Lower lobe of right lung (tissue), 2 donors: Measurements from ENCODE around the gene RAB11FIP2. TPM values are rescaled to one million over a fixed set of nuclear protein-coding genes. Genes with fewer than 3 reads are reported as not detected.

Experiments
- ATAC-seq, 2 donors: fragments of 200-7000 bp; cut with Tn5 transposase; one replicate each; pipeline ENCODE4 v1.9.1; 2020 to 2022; ENCODE audit warnings: mild to moderate bottlenecking in 2 of 2, moderate library complexity in 2 of 2
- DNase-seq: peaks from one replicate; pipeline ENCODE4 v3.0.0-alpha.2; 2020
- H3K27ac ChIP-seq: fragments of 200-600 bp; one replicate; pipeline ENCODE4 v1.8.0; 2022
- H3K27me3 ChIP-seq: fragments of 200-600 bp; one replicate; pipeline ENCODE4 v1.8.0; 2022; ENCODE audit warnings: low read depth
- H3K36me3 ChIP-seq: fragments of 200-600 bp; one replicate; pipeline ENCODE4 v1.8.0; 2022; ENCODE audit warnings: mild to moderate bottlenecking
- H3K4me1 ChIP-seq: fragments of 200-600 bp; one replicate; pipeline ENCODE4 v1.8.0; 2022
- H3K4me3 ChIP-seq: fragments of 200-600 bp; one replicate; pipeline ENCODE4 v1.8.0; 2022; ENCODE audit warnings: mild to moderate bottlenecking
- H3K9me3 ChIP-seq: fragments of 200-600 bp; one replicate; pipeline ENCODE4 v1.8.0; 2022
- intact Hi-C: fragments of 100-400 bp; cut with DNase I; formaldehyde crosslinking; loops from one replicate; pipeline ENCODE4 v1.11.0; 2022
- total RNA-seq: library from RNA; stranded (reverse); fragmentation: NEBNext Ultra II Directional; extraction: Animal tissue kit (Norgen Biotek cat#: 25700); gene quantifications from one replicate; pipeline ENCODE4 v1.2.1, GENCODE V29; 2021
- TF ChIP-seq, protein P1 (sequence below): fragments of 200-600 bp; IDR thresholded peaks from one replicate; pipeline ENCODE4 v1.8.0; 2022; ENCODE audit warnings: antibody characterized with exemption, mild to moderate bottlenecking
- donor health status: DM: no; HTN: yes; CAD: no; lungs with severe emphysema.

RAB11FIP2 gene
- total RNA-seq, 1 donor from 2014 or later = 31.0 TPM

- no peaks in the 10 kb centered on the region for H3K36me3 ChIP-seq
- H3K27me3 ChIP-seq = no peaks in the 10 kb centered on the region
- TF ChIP-seq, protein P1, sequence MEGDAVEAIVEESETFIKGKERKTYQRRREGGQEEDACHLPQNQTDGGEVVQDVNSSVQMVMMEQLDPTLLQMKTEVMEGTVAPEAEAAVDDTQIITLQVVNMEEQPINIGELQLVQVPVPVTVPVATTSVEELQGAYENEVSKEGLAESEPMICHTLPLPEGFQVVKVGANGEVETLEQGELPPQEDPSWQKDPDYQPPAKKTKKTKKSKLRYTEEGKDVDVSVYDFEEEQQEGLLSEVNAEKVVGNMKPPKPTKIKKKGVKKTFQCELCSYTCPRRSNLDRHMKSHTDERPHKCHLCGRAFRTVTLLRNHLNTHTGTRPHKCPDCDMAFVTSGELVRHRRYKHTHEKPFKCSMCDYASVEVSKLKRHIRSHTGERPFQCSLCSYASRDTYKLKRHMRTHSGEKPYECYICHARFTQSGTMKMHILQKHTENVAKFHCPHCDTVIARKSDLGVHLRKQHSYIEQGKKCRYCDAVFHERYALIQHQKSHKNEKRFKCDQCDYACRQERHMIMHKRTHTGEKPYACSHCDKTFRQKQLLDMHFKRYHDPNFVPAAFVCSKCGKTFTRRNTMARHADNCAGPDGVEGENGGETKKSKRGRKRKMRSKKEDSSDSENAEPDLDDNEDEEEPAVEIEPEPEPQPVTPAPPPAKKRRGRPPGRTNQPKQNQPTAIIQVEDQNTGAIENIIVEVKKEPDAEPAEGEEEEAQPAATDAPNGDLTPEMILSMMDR = no peak
- H3K27ac ChIP-seq = no peak overlapping the region
- no peak overlapping the region for H3K4me3 ChIP-seq
- ATAC-seq (no peak), DNase-seq (no peak)
- no peaks in the 10 kb centered on the region for H3K4me1 ChIP-seq
- intact Hi-C loops = no loop called here
- no peaks in the 10 kb centered on the region for H3K9me3 ChIP-seq
Measured at GRCh38 chr10:117987244-117987909, 59.4 kb downstream of the RAB11FIP2 start.

DNA sequence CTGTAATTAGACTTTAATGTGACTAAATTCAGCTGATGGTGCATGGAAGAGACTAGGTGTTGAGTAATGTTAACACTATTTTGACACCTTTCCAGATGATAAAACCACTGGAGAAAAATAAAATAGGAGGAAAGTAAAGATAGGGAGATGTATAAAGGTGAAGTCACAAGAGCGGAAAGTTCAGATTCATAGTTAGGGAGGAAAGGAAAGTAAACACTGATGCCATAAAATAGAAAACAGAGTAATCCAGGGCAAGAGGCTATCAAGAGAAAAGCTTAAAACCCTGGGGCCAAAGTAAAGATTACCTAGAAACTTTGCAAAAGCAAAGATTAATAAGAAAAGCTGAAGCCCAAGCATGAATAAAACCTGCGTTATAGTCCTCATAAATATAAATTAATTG is 62.8 kb downstream of the RAB11FIP2 start:
- TF ChIP-seq, protein P1 = no peak
- Histone ChIP-seq H3K9me3 (no peaks in the 10 kb centered on the region), H3K36me3 (no peaks in the 10 kb centered on the region), H3K27me3 (no peaks in the 10 kb centered on the region), H3K27ac (no peak overlapping the region), H3K4me3 (no peak overlapping the region), H3K4me1 (no peaks in the 10 kb centered on the region)
- DNase-seq (no peak), ATAC-seq (no peak)
- intact Hi-C loops = no loop called here

DNA sequence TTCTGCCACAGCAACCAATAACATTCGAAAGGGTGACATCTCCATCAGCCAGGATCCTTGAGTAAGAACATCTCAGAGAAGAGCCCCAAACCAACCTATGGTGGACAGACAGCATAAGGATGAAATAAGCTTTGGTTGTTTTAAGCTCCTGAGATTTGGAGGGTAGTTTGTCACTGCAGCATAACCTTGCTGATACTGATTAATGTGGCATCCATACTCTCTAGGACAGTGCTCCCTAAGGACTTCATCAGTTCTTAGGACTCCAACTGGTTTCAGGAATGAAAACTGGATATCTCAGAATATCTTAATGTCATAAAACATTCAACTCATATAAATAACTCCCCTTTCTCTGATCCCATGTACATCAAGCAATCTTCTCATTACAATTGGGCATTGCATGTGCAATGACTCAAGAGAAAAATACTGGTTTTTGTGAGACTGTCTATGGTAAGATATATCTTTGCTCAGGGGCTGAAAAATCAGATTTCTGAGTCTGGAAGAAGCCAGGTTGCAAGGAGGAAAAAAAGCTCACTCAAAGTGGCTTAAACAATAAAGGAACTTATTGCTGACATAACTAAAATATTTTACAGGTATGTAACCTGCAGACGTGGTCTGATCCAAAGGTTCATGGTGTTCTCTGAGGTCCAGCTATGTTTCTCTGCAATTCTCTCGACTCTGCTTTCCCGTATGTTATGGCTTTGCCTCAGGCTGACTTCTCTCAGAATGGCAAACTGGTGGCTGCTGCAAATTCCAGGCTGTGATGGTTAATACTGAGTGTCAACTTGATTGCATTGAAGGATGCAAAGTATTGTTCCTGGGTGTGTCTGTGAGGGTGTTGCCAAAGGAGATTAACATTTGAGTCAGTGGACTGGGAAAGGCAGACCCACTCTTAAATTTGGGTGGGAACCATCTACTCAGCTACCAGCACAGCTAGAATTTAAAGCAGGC is 65.7 kb downstream of the RAB11FIP2 start:
- TF ChIP-seq, protein P1 = no peak
- no peak for ATAC-seq

DNA sequence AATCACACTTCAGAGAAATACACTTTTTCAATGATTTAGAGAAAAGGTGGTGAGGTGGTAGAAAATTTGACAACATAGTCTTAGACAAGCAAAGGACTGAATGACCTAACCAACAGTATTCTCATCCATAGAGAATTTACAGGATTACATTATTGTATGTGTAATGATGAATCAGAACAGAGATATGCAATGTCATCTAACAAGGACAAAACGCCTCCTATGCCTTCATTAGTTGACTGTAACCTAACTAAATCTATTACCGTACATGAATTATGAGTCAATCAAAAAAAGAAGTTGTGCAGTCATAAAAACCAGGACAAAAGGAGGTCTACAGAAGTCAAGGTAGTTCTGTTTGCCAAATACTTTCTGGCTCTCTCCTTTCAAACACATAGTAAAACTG is 66.5 kb downstream of the RAB11FIP2 start:
- H3K4me1 ChIP-seq = no peaks in the 10 kb centered on the region
- no peaks in the 10 kb centered on the region for H3K9me3 ChIP-seq
- no peaks in the 10 kb centered on the region for H3K27me3 ChIP-seq
- TF ChIP-seq, protein P1 = no peak
- no peak for DNase-seq
- no peak overlapping the region for H3K27ac ChIP-seq
- no peaks in the 10 kb centered on the region for H3K36me3 ChIP-seq
- intact Hi-C loops = no loop called here
- ATAC-seq = no peak
- no peak overlapping the region for H3K4me3 ChIP-seq

More for the DNA sequence above, 65.7 kb downstream of the RAB11FIP2 start:
- Histone ChIP-seq H3K27ac (no peak overlapping the region), H3K4me1 (no peaks in the 10 kb centered on the region), H3K9me3 (no peaks in the 10 kb centered on the region), H3K36me3 (no peaks in the 10 kb centered on the region), H3K27me3 (no peaks in the 10 kb centered on the region), H3K4me3 (no peak overlapping the region)
- DNase-seq = no peak
- intact Hi-C loops = no loop called here

GRCh38 chr10:117972168-117972837 is 74.4 kb downstream of the RAB11FIP2 start:
- DNase-seq = no peak
- H3K36me3 ChIP-seq = no peaks in the 10 kb centered on the region
- TF ChIP-seq, protein P1 = no peak
- H3K9me3 ChIP-seq = no peaks in the 10 kb centered on the region
- ATAC-seq = no peak
- no peak overlapping the region for H3K27ac ChIP-seq
- H3K4me3 ChIP-seq = no peak overlapping the region
- intact Hi-C loops = no loop called here
- H3K27me3 ChIP-seq = no peaks in the 10 kb centered on the region
- no peaks in the 10 kb centered on the region for H3K4me1 ChIP-seq
